Endothelial cell of umbilical vein (primary cell): ENCODE data around the gene NRBP1. TPM values are rescaled to one million over a fixed set of nuclear protein-coding genes. Genes with fewer than 3 reads are reported as not detected.
"Not testable (repeated sequence)": the region's sequence is repeated elsewhere in the genome, so short reads cannot be mapped to it uniquely, and the experiment has no call there.

ENCODE experiments used
- BruUV-seq: library from RNA; stranded (reverse); fragments of 400-500 nt; replicated peaks from 2 replicates; lab custom pipeline; 2021; lab: Mats Ljungman, UMichigan
- CTCF ChIA-PET: fragments of 300-600, 350-600 bp; sonication (Branson Sonifier 250); formaldehyde crosslinking; loops from one replicate; lab custom pipeline; 2021; ENCODE audit warnings: antibody characterized with exemption, inconsistent platforms; lab: Charles Lee
- POLR2A ChIA-PET: fragments of 300-600, 350-600 bp; sonication (Branson Sonifier 250); formaldehyde crosslinking; loops from one replicate; lab custom pipeline; 2021; ENCODE audit warnings: antibody characterized with exemption, inconsistent platforms; lab: Charles Lee
- DNase-seq: peaks from one replicate; pipeline ENCODE4 v3.0.0-alpha.2; 2011; ENCODE audit warnings: low read depth, low spot score
- FAIRE-seq: peaks from 2 replicates; lab custom pipeline; 2011; peaks lifted over from hg19 to GRCh38; lab: Jason Lieb, UNC
- H2AFZ ChIP-seq: 2 replicates; pipeline ENCODE4 v1.6.0; 2012; ENCODE audit warnings: low read depth, low read length, control low read depth, inconsistent platforms
- H3K27ac ChIP-seq: 2 replicates; pipeline ENCODE4 v1.5.1; 2011; ENCODE audit warnings: low read depth, mild to moderate bottlenecking, control low read depth, low read length, moderate library complexity; ENCODE audit not compliant: insufficient read depth
- H3K27me3 ChIP-seq, 2 experiments: 2 replicates each; pipeline versions ENCODE4 v1.6.0 to v1.6.1; 2011; ENCODE audit warnings: low read length in 2 of 2, mixed read lengths in 1 of 2; ENCODE audit not compliant: control insufficient read depth in 2 of 2, insufficient read depth in 2 of 2
- H3K36me3 ChIP-seq, 2 experiments: 2 replicates in 1 of 2; 3 replicates in 1 of 2; pipeline ENCODE4 v1.5.1; 2011; ENCODE audit warnings: low read length in 2 of 2, mild to moderate bottlenecking in 1 of 2, moderate library complexity in 1 of 2; ENCODE audit not compliant: control insufficient read depth in 2 of 2, insufficient read depth in 2 of 2; ENCODE audit errors: extremely low read depth in 1 of 2
- H3K4me1 ChIP-seq: 3 replicates; pipeline ENCODE4 v1.5.1; 2011; ENCODE audit warnings: mild to moderate bottlenecking, low read length; ENCODE audit not compliant: control insufficient read depth, insufficient read depth; ENCODE audit errors: extremely low read depth
- H3K4me2 ChIP-seq: 2 replicates; pipeline ENCODE4 v1.6.1; 2011; ENCODE audit warnings: low read length, control low read depth, mixed read lengths; ENCODE audit not compliant: insufficient read depth
- H3K4me3 ChIP-seq, 3 experiments: fragments of 200-600 bp in 1 of 3; sonication (generic), shearing (Covaris generic) in 1 of 3; replicated peaks in 1 of 3; 2 replicates each; pipeline ENCODE4 v1.5.1; 2011 to 2016; ENCODE audit warnings: control low read depth in 3 of 3, low read length in 3 of 3, mild to moderate bottlenecking in 2 of 3, inconsistent platforms in 1 of 3, low read depth in 1 of 3, moderate library complexity in 1 of 3; ENCODE audit not compliant: insufficient read depth in 1 of 3
- H3K79me2 ChIP-seq: 2 replicates; pipeline ENCODE4 v1.6.0; 2012; ENCODE audit warnings: low read length, inconsistent platforms; ENCODE audit not compliant: control insufficient read depth, insufficient read depth
- H3K9ac ChIP-seq: replicated peaks from 2 replicates; pipeline ENCODE3; 2011; ENCODE audit warnings: low read length, control low read depth; ENCODE audit not compliant: insufficient read depth; ENCODE audit errors: extremely low read depth
- H3K9me1 ChIP-seq: replicated peaks from 3 replicates; pipeline ENCODE4 v1.6.0; 2011; ENCODE audit warnings: mild to moderate bottlenecking, low read length; ENCODE audit not compliant: control insufficient read depth, insufficient read depth; ENCODE audit errors: extremely low read depth
- H3K9me3 ChIP-seq: replicated peaks from 2 replicates; pipeline ENCODE4 v1.5.1; 2012; ENCODE audit warnings: low read length, inconsistent platforms; ENCODE audit not compliant: control insufficient read depth, insufficient read depth
- H4K20me1 ChIP-seq: replicated peaks from 2 replicates; pipeline ENCODE3; 2011; ENCODE audit warnings: mild to moderate bottlenecking, low read length; ENCODE audit not compliant: control insufficient read depth, insufficient read depth; ENCODE audit errors: extremely low read depth
- EZH2 ChIP-seq: IDR thresholded peaks from 2 replicates; pipeline ENCODE4 v1.6.1; 2012; ENCODE audit warnings: borderline replicate concordance, low read depth, mild to moderate bottlenecking, moderate library complexity, low read length, inconsistent platforms; ENCODE audit not compliant: severe bottlenecking
- FOS ChIP-seq: IDR thresholded peaks from 2 replicates; pipeline ENCODE4 v1.6.1; 2011; ENCODE audit warnings: mild to moderate bottlenecking, low read length, moderate library complexity, borderline replicate concordance; ENCODE audit not compliant: insufficient read depth
- GATA2 ChIP-seq: IDR thresholded peaks from 2 replicates; pipeline ENCODE4 v1.7.0; 2011; ENCODE audit warnings: low read depth, mild to moderate bottlenecking, moderate library complexity, mixed read lengths, low read length; ENCODE audit not compliant: insufficient read length, insufficient read depth
- JUN ChIP-seq: IDR thresholded peaks from 2 replicates; pipeline ENCODE4 v1.6.1; 2011; ENCODE audit warnings: borderline replicate concordance, low read depth; ENCODE audit not compliant: insufficient read length, insufficient read depth
- MYC ChIP-seq: IDR thresholded peaks from one replicate; pipeline ENCODE4 v1.6.1; 2011; ENCODE audit warnings: mild to moderate bottlenecking, low read depth, low read length
- POLR2A ChIP-seq: IDR thresholded peaks from 2 replicates; pipeline ENCODE4 v1.6.1; 2012; ENCODE audit warnings: low read depth, mild to moderate bottlenecking, control low read depth, low read length
- POLR2AphosphoS5 ChIP-seq: IDR thresholded peaks from 2 replicates; pipeline ENCODE4 v1.6.1; 2012; ENCODE audit warnings: low read depth, mild to moderate bottlenecking, control low read depth, low read length, moderate library complexity; ENCODE audit not compliant: insufficient read depth
- dilution Hi-C: fragments of 300-500 bp; cut with MboI; formaldehyde crosslinking; loops from one replicate; pipeline ENCODE4 v1.15.0; 2019; ENCODE audit warnings: low sequenced_read_pairs; ENCODE audit not compliant: extremely low pct_ligation_motif_present
- intact Hi-C: fragments of 100-400 bp; cut with micrococcal nuclease; formaldehyde crosslinking; loops from one replicate; pipeline ENCODE4 v1.10.0; 2022
- polyA plus RNA-seq, 4 experiments: library from polyadenylated mRNA; depleted of rRNA in 3 of 4; stranded (reverse) in 3 of 4; unstranded in 1 of 4; fragments of >200 nt; gene quantifications; 2 replicates each; pipeline versions ENCODE4 v1.2.1 to v1.2.3, GENCODE V29; 2011 to 2012; ENCODE audit warnings: missing spikeins in 1 of 4
- total RNA-seq: library from RNA; stranded (reverse); gene quantifications from 2 replicates; pipeline ENCODE4 v1.2.3, GENCODE V29; 2021
- TF ChIP-seq, protein P1 (sequence below): IDR thresholded peaks from 2 replicates; pipeline ENCODE4 v1.6.1; 2011; ENCODE audit not compliant: insufficient read depth, insufficient read length
- TF ChIP-seq, protein P2 (sequence below), 2 donors: IDR thresholded peaks; 1 replicate in 1 of 2; 2 replicates in 1 of 2; pipeline ENCODE4 v1.5.1; 2011; ENCODE audit warnings: low read length in 2 of 2, mild to moderate bottlenecking in 2 of 2, moderate library complexity in 2 of 2, control low read depth in 1 of 2, inconsistent platforms in 1 of 2, low read depth in 1 of 2; ENCODE audit not compliant: insufficient read depth in 1 of 2; ENCODE audit errors: extremely low read depth in 1 of 2

Gene NRBP1
- total and polyA plus RNA-seq, 2 donors (not counting 3 experiments of a cell fraction or from before 2014, with no cell fraction given), result 130 to 169 TPM

DNA sequence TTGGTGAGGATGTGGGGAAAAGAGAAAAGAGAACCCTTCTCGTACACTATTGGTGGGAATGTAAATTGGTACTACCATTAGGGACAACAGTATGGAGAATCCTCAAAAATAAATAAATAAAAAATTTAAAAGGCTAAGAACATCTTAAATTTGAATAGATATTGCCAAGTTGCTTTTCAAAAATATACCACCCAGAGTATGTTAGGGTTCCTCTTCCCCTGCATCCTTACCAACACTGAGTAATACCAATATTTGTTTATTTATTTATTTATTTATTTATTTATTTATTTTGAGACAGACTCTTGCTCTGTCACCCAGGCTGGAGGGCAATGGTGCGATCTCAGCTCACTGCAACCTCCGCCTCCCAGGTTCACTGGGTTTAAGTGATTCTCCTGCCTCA lies 5.5 kb upstream of the NRBP1 start:
- ChIA-PET POLR2A (no interaction called here), CTCF (no interaction called here)
- no TSS peak for BruUV-seq
- Histone ChIP-seq H2AFZ (no peak overlapping the region), H3K4me1 (peaks cover 6% of the 10 kb centered on the region), H3K9ac (no peak overlapping the region), H3K27ac (no peak overlapping the region), H3K9me1 (no peaks in the 10 kb centered on the region), H4K20me1 (no peaks in the 10 kb centered on the region), H3K9me3 (no peaks in the 10 kb centered on the region), H3K36me3 (no peaks in the 10 kb centered on the region), H3K4me2 (no peak overlapping the region), H3K27me3 (no peaks in the 10 kb centered on the region), H3K79me2 (no peaks in the 10 kb centered on the region), H3K4me3 (no peak overlapping the region)
- FAIRE-seq (no peak), DNase-seq (no peak)
- intact Hi-C loops, result no loop called here
- TF ChIP-seq POLR2A (no peak), GATA2 (no peak), FOS (no peak), POLR2AphosphoS5 (no peak), MYC (no peak), EZH2 (no peak), JUN (no peak)
- TF ChIP-seq, protein P1, sequence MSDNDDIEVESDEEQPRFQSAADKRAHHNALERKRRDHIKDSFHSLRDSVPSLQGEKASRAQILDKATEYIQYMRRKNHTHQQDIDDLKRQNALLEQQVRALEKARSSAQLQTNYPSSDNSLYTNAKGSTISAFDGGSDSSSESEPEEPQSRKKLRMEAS, result no peak
- TF ChIP-seq, protein P2, sequence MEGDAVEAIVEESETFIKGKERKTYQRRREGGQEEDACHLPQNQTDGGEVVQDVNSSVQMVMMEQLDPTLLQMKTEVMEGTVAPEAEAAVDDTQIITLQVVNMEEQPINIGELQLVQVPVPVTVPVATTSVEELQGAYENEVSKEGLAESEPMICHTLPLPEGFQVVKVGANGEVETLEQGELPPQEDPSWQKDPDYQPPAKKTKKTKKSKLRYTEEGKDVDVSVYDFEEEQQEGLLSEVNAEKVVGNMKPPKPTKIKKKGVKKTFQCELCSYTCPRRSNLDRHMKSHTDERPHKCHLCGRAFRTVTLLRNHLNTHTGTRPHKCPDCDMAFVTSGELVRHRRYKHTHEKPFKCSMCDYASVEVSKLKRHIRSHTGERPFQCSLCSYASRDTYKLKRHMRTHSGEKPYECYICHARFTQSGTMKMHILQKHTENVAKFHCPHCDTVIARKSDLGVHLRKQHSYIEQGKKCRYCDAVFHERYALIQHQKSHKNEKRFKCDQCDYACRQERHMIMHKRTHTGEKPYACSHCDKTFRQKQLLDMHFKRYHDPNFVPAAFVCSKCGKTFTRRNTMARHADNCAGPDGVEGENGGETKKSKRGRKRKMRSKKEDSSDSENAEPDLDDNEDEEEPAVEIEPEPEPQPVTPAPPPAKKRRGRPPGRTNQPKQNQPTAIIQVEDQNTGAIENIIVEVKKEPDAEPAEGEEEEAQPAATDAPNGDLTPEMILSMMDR (IDR thresholded peaks at IDR 0.05; ENCODE audit: extremely low read depth in 1 of 2, insufficient read depth in 1 of 2, low read depth in 1 of 2, low read length in 2 of 2), result no peak
- dilution Hi-C loops, result no loop called here

DNA sequence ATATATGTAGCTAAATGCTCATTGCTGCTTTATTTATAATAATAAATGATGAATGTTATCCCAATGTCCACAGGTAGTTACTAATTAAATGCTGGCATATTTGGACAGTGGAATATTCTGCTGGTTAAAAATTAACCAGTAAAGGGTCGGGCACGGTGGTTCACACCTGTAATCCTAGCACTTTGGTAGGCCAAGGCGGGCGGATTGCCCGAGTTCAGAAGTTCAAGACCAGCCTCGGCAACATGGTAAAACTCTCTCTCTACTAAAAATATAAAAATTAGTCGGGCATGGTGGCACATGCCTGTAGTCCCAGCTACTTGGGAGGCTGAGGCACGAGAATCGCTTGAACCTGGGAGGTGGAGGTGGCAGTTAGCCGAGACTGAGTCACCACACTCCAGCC lies 3.4 kb upstream of the NRBP1 start:
- DNase-seq, H3K27me3 ChIP-seq, BruUV-seq, H3K9me1 ChIP-seq, H3K36me3 ChIP-seq, H2AFZ ChIP-seq, H3K4me3 ChIP-seq, H3K9me3 ChIP-seq, H3K4me2 ChIP-seq, dilution Hi-C loops, H4K20me1 ChIP-seq, FAIRE-seq, H3K9ac ChIP-seq, H3K27ac ChIP-seq, POLR2A ChIA-PET: not testable (repeated sequence)
- intact Hi-C loops, result loop anchor here (5.0 kb wide), 1 partner anchor 157 kb away; the partner anchor contains the start of gene ZNF512
- CTCF ChIA-PET, result interaction anchor here (1.0 kb wide), 1 partner anchor 15 kb away, joined by 3 read pairs; no protein-coding TSS in a partner anchor
- peaks cover 10% of the 10 kb centered on the region for H3K79me2 ChIP-seq
- peaks cover 12% of the 10 kb centered on the region for H3K4me1 ChIP-seq
